GM12878 (cell line): Measurements from ENCODE around the gene GRIK1. TPM values are rescaled to one million over a fixed set of nuclear protein-coding genes. Genes with fewer than 3 reads are reported as not detected.

Source experiments
- BCL11A ChIP-seq: IDR thresholded peaks from 2 replicates; pipeline ENCODE4 v1.6.1; 2011; ENCODE audit warnings: low read depth, low read length
- MAX ChIP-seq: IDR thresholded peaks from 2 replicates; pipeline ENCODE4 v1.6.1; 2012; ENCODE audit warnings: low read depth, low read length, improper control_type of control experiment
- PAX5 ChIP-seq: IDR thresholded peaks from 2 replicates; pipeline ENCODE4 v1.6.1; 2011; ENCODE audit warnings: low read depth, low read length, borderline replicate concordance
- ZBTB40 ChIP-seq: fragments of 450-650 bp; IDR thresholded peaks from 2 replicates; pipeline ENCODE4 v1.6.1; 2016; ENCODE audit warnings: mild to moderate bottlenecking, moderate library complexity, borderline replicate concordance
- ZNF687 ChIP-seq: fragments of 450-650 bp; IDR thresholded peaks from 2 replicates; pipeline ENCODE4 v1.6.1; 2017; ENCODE audit warnings: mild to moderate bottlenecking, moderate library complexity
- polyA plus RNA-seq, 11 experiments: library from polyadenylated mRNA; depleted of rRNA in 4 of 11; unstranded in 6 of 11; stranded (reverse) in 5 of 11; fragments of >200 nt; fragmentation: Nextera tagmentation in 4 of 11; fragmentation: Illumina TruSeq in 1 of 11; extraction: Ambion mirVana in 4 of 11; extraction: Trizol in 1 of 11; gene quantifications; 1 replicate in 1 of 11; 2 replicates in 10 of 11; pipeline versions ENCODE4 v1.2.1 to v1.2.3, GENCODE V29; 2011 to 2016; ENCODE audit warnings: inconsistent platforms in 2 of 11, missing spikeins in 2 of 11, low read depth in 1 of 11
- total RNA-seq, 4 experiments: library from RNA; depleted of rRNA in 3 of 4; stranded (reverse); fragments of >200 nt in 3 of 4; fragmentation: Illumina TruSeq in 1 of 4; extraction: Trizol in 1 of 4; gene quantifications; 2 replicates each; pipeline versions ENCODE4 v1.2.1 to v1.2.3, GENCODE V29; 2013 to 2021

Gene GRIK1
- total and polyA plus RNA-seq, 10 of the 15 experiments (the other 5 are each of a cell fraction or from before 2014, with no cell fraction given), result 0.05 to 0.13 (median 0.09) TPM; not detected in 7

DNA sequence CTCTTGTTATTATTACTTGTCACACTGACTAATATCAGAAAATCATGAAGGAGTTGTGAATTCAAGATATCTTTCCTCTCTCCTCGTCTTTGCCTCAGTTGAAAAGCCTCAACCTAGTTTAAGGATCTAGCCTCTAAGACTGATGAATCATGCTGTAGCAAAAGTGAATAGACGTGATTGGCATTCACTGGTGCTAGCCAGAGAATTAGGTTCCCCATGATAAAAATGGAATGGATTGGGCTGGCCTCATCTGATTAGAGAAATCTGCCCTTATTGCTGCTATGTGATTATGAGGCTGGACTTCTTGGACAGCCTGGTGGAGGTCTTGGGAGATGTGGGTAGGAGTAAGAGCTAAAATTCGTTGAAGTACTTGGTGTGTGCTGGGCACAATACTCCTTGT is 432.8 kb downstream of the GRIK1 start (continued):
- TF ChIP-seq MAX, result no peak
- TF ChIP-seq BCL11A, result no peak
- TF ChIP-seq ZBTB40, result no peak
- TF ChIP-seq PAX5, result no peak
- no peak for TF ChIP-seq ZNF687
